HCT116 (cell line): ENCODE measurements around the gene PIP4K2A. TPM values are rescaled to one million over a fixed set of nuclear protein-coding genes. Genes with fewer than 3 reads are reported as not detected.
A peak's percentile ranks its signal among the peaks of the same experiment; 100 is the strongest.

Experiments used
- ATAC-seq: fragments of 200-7000 bp; cut with Tn5 transposase; 2 replicates; pipeline ENCODE4 v1.9.1; 2020; ENCODE audit warnings: mild to moderate bottlenecking, moderate library complexity
- BruUV-seq: library from RNA; stranded (reverse); fragments of 400-500 nt; replicated peaks from 2 replicates; lab custom pipeline; 2021; lab: Mats Ljungman, UMichigan
- CTCF ChIA-PET: fragments of 300-600 bp; sonication (Branson Sonifier 250); formaldehyde crosslinking; loops from one replicate; lab custom pipeline; 2021; ENCODE audit warnings: antibody characterized with exemption; lab: Charles Lee
- POLR2A ChIA-PET: fragments of 300-600, 350-600 bp; sonication (Branson Sonifier 250); formaldehyde crosslinking; loops from one replicate; lab custom pipeline; 2021; ENCODE audit warnings: antibody characterized with exemption; lab: Charles Lee
- RAD21 ChIA-PET, 2 experiments: fragments of 300-600 bp; sonication (Branson Sonifier 250); formaldehyde crosslinking; loops; one replicate each; lab custom pipeline; 2023; ENCODE audit warnings: low total read pairs in 2 of 2; ENCODE audit not compliant: uncharacterized antibody in 2 of 2, unreplicated experiment in 2 of 2, low non-redundant PET in 1 of 2; lab: Charles Lee
- DNase-seq: peaks from one replicate; pipeline ENCODE4 v3.0.0-alpha.2; 2010; ENCODE audit warnings: low read depth, low spot score
- H2AFZ ChIP-seq: fragments of 200-600 bp; shearing (Covaris generic), sonication (generic); 2 replicates; pipeline ENCODE4 v1.6.1; 2017; ENCODE audit warnings: low read depth, mixed run types, mixed read lengths, antibody characterized with exemption, low read length; ENCODE audit not compliant: poor library complexity, severe bottlenecking
- H3K27ac ChIP-seq: 2 replicates; pipeline ENCODE4 v1.5.1; 2012; ENCODE audit warnings: low read depth, low read length
- H3K27me3 ChIP-seq: fragments of 200-600 bp; sonication (generic); 2 replicates; pipeline ENCODE4 v1.6.1; 2016; ENCODE audit warnings: mixed run types, low read length, mixed read lengths; ENCODE audit not compliant: insufficient read depth
- H3K36me3 ChIP-seq, 2 experiments: fragments of 200-500 bp in 1 of 2; fragments of 200-600 bp in 1 of 2; sonication (Bioruptor generic) in 1 of 2; sonication (generic) in 1 of 2; 2 replicates each; pipeline versions ENCODE4 v1.5.1 to v1.6.1; 2014 to 2016; ENCODE audit warnings: low read length in 2 of 2, inconsistent platforms in 1 of 2, mixed read lengths in 1 of 2, mixed run types in 1 of 2; ENCODE audit not compliant: insufficient read depth in 2 of 2, control insufficient read depth in 1 of 2
- H3K4me1 ChIP-seq, 2 experiments: fragments of 200-600 bp in 1 of 2; sonication (generic) in 1 of 2; 2 replicates each; pipeline versions ENCODE4 v1.5.1 to v1.6.1; 2012 to 2017; ENCODE audit warnings: low read length in 2 of 2, inconsistent platforms in 1 of 2, mild to moderate bottlenecking in 1 of 2, mixed read lengths in 1 of 2, mixed run types in 1 of 2, moderate library complexity in 1 of 2; ENCODE audit not compliant: insufficient read depth in 2 of 2, control insufficient read depth in 1 of 2
- H3K4me2 ChIP-seq: fragments of 200-600 bp; sonication (generic); 2 replicates; pipeline ENCODE4 v1.6.1; 2017; ENCODE audit warnings: mixed run types, low read length, mixed read lengths
- H3K4me3 ChIP-seq, 2 experiments: fragments of 200-600 bp in 1 of 2; sonication (generic) in 1 of 2; replicated peaks in 1 of 2; 2 replicates each; pipeline ENCODE4 v1.5.1; 2011 to 2016; ENCODE audit warnings: low read length in 2 of 2, control low read depth in 1 of 2, low read depth in 1 of 2, mild to moderate bottlenecking in 1 of 2, mixed read lengths in 1 of 2, mixed run types in 1 of 2
- H3K79me2 ChIP-seq: fragments of 200-600 bp; sonication (generic); 2 replicates; pipeline ENCODE4 v1.6.1; 2017; ENCODE audit warnings: mild to moderate bottlenecking, mixed run types, low read length, moderate library complexity, mixed read lengths; ENCODE audit not compliant: insufficient read depth
- H3K9ac ChIP-seq: fragments of 200-600 bp; sonication (generic); 2 replicates; pipeline ENCODE4 v1.6.1; 2016; ENCODE audit warnings: low read length, mixed read lengths
- H3K9me2 ChIP-seq: fragments of 200-600 bp; sonication (generic), shearing (Covaris generic); 2 replicates; pipeline ENCODE4 v1.6.1; 2017; ENCODE audit warnings: mixed run types, mild to moderate bottlenecking, moderate library complexity; ENCODE audit not compliant: insufficient read depth
- H3K9me3 ChIP-seq, 2 experiments: fragments of 200-500 bp in 1 of 2; fragments of 200-600 bp in 1 of 2; sonication (Bioruptor generic) in 1 of 2; sonication (generic) in 1 of 2; 2 replicates each; pipeline ENCODE4 v1.6.1; 2014 to 2017; ENCODE audit warnings: low read length in 2 of 2, mixed read lengths in 2 of 2, inconsistent platforms in 1 of 2, low read depth in 1 of 2, mild to moderate bottlenecking in 1 of 2, mixed run types in 1 of 2, moderate library complexity in 1 of 2; ENCODE audit not compliant: control insufficient read depth in 1 of 2, insufficient read depth in 1 of 2
- H4K20me1 ChIP-seq: fragments of 200-600 bp; sonication (generic), shearing (Covaris generic); 2 replicates; pipeline ENCODE4 v1.6.1; 2017; ENCODE audit warnings: mixed run types, mild to moderate bottlenecking, moderate library complexity; ENCODE audit not compliant: insufficient read depth
- CBX3 ChIP-seq: IDR thresholded peaks from 2 replicates; pipeline ENCODE4 v1.6.1; 2012; ENCODE audit warnings: low read depth
- EGR1 ChIP-seq: IDR thresholded peaks from 2 replicates; pipeline ENCODE4 v1.6.1; 2012; ENCODE audit warnings: low read depth
- ELF1 ChIP-seq: IDR thresholded peaks from 2 replicates; pipeline ENCODE4 v1.6.1; 2012; ENCODE audit warnings: low read depth, borderline replicate concordance
- EZH2phosphoT487 ChIP-seq: fragments of 200-600 bp; IDR thresholded peaks from 2 replicates; pipeline ENCODE4 v1.6.1; 2018; ENCODE audit warnings: antibody characterized with exemption, borderline replicate concordance
- FOSL1 ChIP-seq: IDR thresholded peaks from 2 replicates; pipeline ENCODE4 v1.6.1; 2012; ENCODE audit warnings: low read depth
- JUND ChIP-seq: IDR thresholded peaks from 2 replicates; pipeline ENCODE4 v1.6.1; 2012
- POLR2A ChIP-seq: IDR thresholded peaks from 2 replicates; pipeline ENCODE4 v1.7.0; 2011; ENCODE audit warnings: borderline replicate concordance; ENCODE audit not compliant: insufficient read depth, insufficient read length; ENCODE audit errors: extremely low read depth
- POLR2AphosphoS5 ChIP-seq: IDR thresholded peaks from 2 replicates; pipeline ENCODE4 v1.6.1; 2011; ENCODE audit warnings: mild to moderate bottlenecking, low read depth, low read length, moderate library complexity
- RAD21 ChIP-seq: IDR thresholded peaks from 2 replicates; pipeline ENCODE4 v1.6.1; 2012; ENCODE audit warnings: low read depth, mild to moderate bottlenecking
- SRF ChIP-seq: IDR thresholded peaks from 2 replicates; pipeline ENCODE4 v1.6.1; 2012; ENCODE audit warnings: low read depth
- ZFX ChIP-seq: fragments of 450-650 bp; IDR thresholded peaks from 2 replicates; pipeline ENCODE4 v1.6.1; 2017
- intact Hi-C: fragments of 100-400 bp; cut with micrococcal nuclease; formaldehyde crosslinking; loops from 2 replicates; pipeline ENCODE4 v1.10.0; 2022
- total RNA-seq: library from RNA; stranded (reverse); gene quantifications from one replicate; pipeline ENCODE4 v1.2.1, GENCODE V29; 2021; ENCODE audit not compliant: unreplicated experiment
- TF ChIP-seq, protein P1 (sequence below): IDR thresholded peaks from 2 replicates; pipeline ENCODE4 v1.6.1; 2011; ENCODE audit warnings: mild to moderate bottlenecking, low read length, moderate library complexity; ENCODE audit not compliant: insufficient replicate concordance; ENCODE audit errors: extremely low read depth
- TF ChIP-seq, protein P2 (sequence below): IDR thresholded peaks from 2 replicates; pipeline ENCODE4 v1.6.1; 2012
- TF ChIP-seq, protein P3 (sequence below): IDR thresholded peaks from 2 replicates; pipeline ENCODE4 v1.6.1; 2012; ENCODE audit warnings: low read depth

The PIP4K2A gene
- total RNA-seq, 1 experiment from 2014 or later: 41.9 TPM

DNA sequence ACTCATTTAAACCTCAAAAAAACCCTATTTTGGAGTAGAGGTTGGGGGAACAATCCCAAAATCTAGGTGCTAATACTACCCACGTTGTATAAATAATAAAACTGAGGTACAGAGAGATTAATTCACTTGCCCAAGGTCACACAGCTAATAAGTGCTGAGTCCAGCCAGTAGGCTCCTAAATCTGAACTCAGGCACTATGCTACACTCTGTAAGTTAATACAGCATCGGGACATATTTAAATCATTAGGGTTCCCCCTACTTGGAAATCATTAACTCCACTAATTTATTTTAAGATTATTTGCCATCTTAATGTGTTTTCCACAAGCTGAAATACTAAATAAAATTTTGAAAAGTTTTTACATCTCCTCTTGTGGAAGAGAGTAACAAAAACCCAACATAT is 24.2 kb downstream of the PIP4K2A start:
- H3K4me2 ChIP-seq: no peak overlapping the region
- no peak overlapping the region for H3K27ac ChIP-seq
- peaks cover 3 to 38% of the 10 kb centered on the region in 2 experiments; a peak in 3 of 4 replicates for H3K4me1 ChIP-seq
- peaks cover 0 to 3% of the 10 kb centered on the region in 2 experiments; a peak in 1 of 4 replicates for H3K9me3 ChIP-seq
- H3K79me2 ChIP-seq: peaks cover 100% of the 10 kb centered on the region
- intact Hi-C loops: no loop called here
- BruUV-seq: no TSS peak
- peaks cover 8% of the 10 kb centered on the region; the same call in 1 of the 2 replicates for H4K20me1 ChIP-seq
- H3K9me2 ChIP-seq: no peaks in the 10 kb centered on the region
- CTCF ChIA-PET: no interaction called here
- no peak overlapping the region for H2AFZ ChIP-seq
- no peak for ATAC-seq
- H3K27me3 ChIP-seq: no peaks in the 10 kb centered on the region
- RAD21 ChIA-PET: no interaction called here
- DNase-seq: no peak
- POLR2A ChIA-PET: no interaction called here
- no peaks in the 10 kb centered on the region for H3K36me3 ChIP-seq
- TF ChIP-seq ELF1 (no peak), POLR2AphosphoS5 (no peak), EGR1 (no peak), JUND (no peak)
- TF ChIP-seq, protein P1, sequence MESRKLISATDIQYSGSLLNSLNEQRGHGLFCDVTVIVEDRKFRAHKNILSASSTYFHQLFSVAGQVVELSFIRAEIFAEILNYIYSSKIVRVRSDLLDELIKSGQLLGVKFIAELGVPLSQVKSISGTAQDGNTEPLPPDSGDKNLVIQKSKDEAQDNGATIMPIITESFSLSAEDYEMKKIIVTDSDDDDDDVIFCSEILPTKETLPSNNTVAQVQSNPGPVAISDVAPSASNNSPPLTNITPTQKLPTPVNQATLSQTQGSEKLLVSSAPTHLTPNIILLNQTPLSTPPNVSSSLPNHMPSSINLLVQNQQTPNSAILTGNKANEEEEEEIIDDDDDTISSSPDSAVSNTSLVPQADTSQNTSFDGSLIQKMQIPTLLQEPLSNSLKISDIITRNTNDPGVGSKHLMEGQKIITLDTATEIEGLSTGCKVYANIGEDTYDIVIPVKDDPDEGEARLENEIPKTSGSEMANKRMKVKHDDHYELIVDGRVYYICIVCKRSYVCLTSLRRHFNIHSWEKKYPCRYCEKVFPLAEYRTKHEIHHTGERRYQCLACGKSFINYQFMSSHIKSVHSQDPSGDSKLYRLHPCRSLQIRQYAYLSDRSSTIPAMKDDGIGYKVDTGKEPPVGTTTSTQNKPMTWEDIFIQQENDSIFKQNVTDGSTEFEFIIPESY: no peak
- H3K4me3 ChIP-seq: no peak overlapping the region
- no peak overlapping the region for H3K9ac ChIP-seq

DNA sequence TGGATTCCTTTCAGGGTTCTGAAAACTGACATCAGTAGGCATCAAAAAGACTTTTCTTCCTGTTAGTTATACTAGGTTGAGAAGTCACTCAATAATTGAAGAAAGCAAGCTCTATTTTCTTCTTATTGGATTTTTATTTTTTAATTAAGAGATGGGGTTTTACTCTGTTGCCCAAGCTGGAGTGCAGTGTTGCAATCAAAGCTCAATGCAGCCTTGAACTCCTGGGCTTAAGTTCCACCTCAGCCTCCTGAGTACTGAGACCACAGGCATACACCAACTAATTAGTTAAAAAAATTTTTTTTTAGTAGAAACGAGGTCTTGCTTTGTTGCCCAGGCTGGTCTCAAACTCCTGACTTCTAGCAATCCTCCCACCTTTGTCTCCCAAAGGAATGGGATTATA is 28.0 kb downstream of the PIP4K2A start:
- H3K9me2 ChIP-seq: no peaks in the 10 kb centered on the region
- no peak overlapping the region for H3K27ac ChIP-seq
- ChIA-PET CTCF (no interaction called here), RAD21 (no interaction called here), POLR2A (no interaction called here)
- no peak overlapping the region for H2AFZ ChIP-seq
- no peak overlapping the region for H3K4me3 ChIP-seq
- H3K9me3 ChIP-seq: no peaks in the 10 kb centered on the region
- DNase-seq (no peak), ATAC-seq (no peak)
- no peaks in the 10 kb centered on the region for H3K36me3 ChIP-seq
- no peaks in the 10 kb centered on the region for H3K27me3 ChIP-seq
- peak overlapping the region; percentile 6; the same call in 1 of the 2 replicates for H3K4me2 ChIP-seq
- peaks cover 39 to 62% of the 10 kb centered on the region in 2 experiments for H3K4me1 ChIP-seq
- peaks cover 100% of the 10 kb centered on the region for H3K79me2 ChIP-seq
- no TSS peak for BruUV-seq
- intact Hi-C loops: no loop called here
- H3K9ac ChIP-seq: no peak overlapping the region
- peaks cover 28% of the 10 kb centered on the region; the same call in 1 of the 2 replicates for H4K20me1 ChIP-seq
- TF ChIP-seq, protein P2, sequence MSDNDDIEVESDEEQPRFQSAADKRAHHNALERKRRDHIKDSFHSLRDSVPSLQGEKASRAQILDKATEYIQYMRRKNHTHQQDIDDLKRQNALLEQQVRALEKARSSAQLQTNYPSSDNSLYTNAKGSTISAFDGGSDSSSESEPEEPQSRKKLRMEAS: no peak
- TF ChIP-seq RAD21 (no peak), JUND (no peak), EZH2phosphoT487 (no peak), FOSL1 (no peak), SRF (no peak), CBX3 (no peak), POLR2A (no peak), ZFX (no peak)
- TF ChIP-seq, protein P3, sequence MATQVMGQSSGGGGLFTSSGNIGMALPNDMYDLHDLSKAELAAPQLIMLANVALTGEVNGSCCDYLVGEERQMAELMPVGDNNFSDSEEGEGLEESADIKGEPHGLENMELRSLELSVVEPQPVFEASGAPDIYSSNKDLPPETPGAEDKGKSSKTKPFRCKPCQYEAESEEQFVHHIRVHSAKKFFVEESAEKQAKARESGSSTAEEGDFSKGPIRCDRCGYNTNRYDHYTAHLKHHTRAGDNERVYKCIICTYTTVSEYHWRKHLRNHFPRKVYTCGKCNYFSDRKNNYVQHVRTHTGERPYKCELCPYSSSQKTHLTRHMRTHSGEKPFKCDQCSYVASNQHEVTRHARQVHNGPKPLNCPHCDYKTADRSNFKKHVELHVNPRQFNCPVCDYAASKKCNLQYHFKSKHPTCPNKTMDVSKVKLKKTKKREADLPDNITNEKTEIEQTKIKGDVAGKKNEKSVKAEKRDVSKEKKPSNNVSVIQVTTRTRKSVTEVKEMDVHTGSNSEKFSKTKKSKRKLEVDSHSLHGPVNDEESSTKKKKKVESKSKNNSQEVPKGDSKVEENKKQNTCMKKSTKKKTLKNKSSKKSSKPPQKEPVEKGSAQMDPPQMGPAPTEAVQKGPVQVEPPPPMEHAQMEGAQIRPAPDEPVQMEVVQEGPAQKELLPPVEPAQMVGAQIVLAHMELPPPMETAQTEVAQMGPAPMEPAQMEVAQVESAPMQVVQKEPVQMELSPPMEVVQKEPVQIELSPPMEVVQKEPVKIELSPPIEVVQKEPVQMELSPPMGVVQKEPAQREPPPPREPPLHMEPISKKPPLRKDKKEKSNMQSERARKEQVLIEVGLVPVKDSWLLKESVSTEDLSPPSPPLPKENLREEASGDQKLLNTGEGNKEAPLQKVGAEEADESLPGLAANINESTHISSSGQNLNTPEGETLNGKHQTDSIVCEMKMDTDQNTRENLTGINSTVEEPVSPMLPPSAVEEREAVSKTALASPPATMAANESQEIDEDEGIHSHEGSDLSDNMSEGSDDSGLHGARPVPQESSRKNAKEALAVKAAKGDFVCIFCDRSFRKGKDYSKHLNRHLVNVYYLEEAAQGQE: no peak
- TF ChIP-seq, protein P1: no peak
